IMR-90 (cell line): ENCODE data around the gene WNT9B.

Source experiments
- BHLHE40 ChIP-seq: fragments of 150-350 bp; IDR thresholded peaks from 2 replicates; pipeline ENCODE4 v1.6.1; 2016; ENCODE audit warnings: mild to moderate bottlenecking, low read depth, low read length
- CTCF ChIP-seq: conservative IDR thresholded peaks from 2 replicates; pipeline ENCODE4 v1.5.1; 2012; ENCODE audit warnings: mild to moderate bottlenecking, low read depth, low read length, improper control_type of control experiment
- ELK1 ChIP-seq: fragments of 150-350 bp; IDR thresholded peaks from 2 replicates; pipeline ENCODE4 v1.6.1; 2016; ENCODE audit warnings: low read depth, mild to moderate bottlenecking, low read length, moderate library complexity, borderline replicate concordance
- MAFK ChIP-seq: IDR thresholded peaks from 2 replicates; pipeline ENCODE4 v1.6.1; 2012; ENCODE audit warnings: low read depth, low read length, improper control_type of control experiment
- MAZ ChIP-seq: IDR thresholded peaks from 2 replicates; pipeline ENCODE4 v1.6.1; 2012; ENCODE audit warnings: low read depth, mild to moderate bottlenecking, low read length, improper control_type of control experiment, moderate library complexity, borderline replicate concordance
- MXI1 ChIP-seq: IDR thresholded peaks from 2 replicates; pipeline ENCODE4 v1.6.1; 2012; ENCODE audit warnings: low read depth, mild to moderate bottlenecking, low read length, moderate library complexity, borderline replicate concordance
- POLR2A ChIP-seq: IDR thresholded peaks from 2 replicates; pipeline ENCODE4 v1.6.1; 2012; ENCODE audit warnings: mild to moderate bottlenecking, low read depth, low read length
- RAD21 ChIP-seq: IDR thresholded peaks from 2 replicates; pipeline ENCODE4 v1.6.1; 2012; ENCODE audit warnings: low read length, improper control_type of control experiment
- RCOR1 ChIP-seq: IDR thresholded peaks from 2 replicates; pipeline ENCODE4 v1.6.1; 2012; ENCODE audit warnings: mild to moderate bottlenecking, low read length, improper control_type of control experiment; ENCODE audit not compliant: insufficient replicate concordance
- RFX5 ChIP-seq: IDR thresholded peaks from 2 replicates; pipeline ENCODE4 v1.8.0; 2012; ENCODE audit warnings: low read depth, mild to moderate bottlenecking, low read length, moderate library complexity
- SMC3 ChIP-seq: fragments of 150-350 bp; IDR thresholded peaks from 2 replicates; pipeline ENCODE4 v1.6.1; 2016; ENCODE audit warnings: low read depth, mild to moderate bottlenecking, antibody characterized with exemption, low read length, moderate library complexity
- USF2 ChIP-seq: fragments of 150-350 bp; IDR thresholded peaks from 2 replicates; pipeline ENCODE4 v1.6.1; 2017; ENCODE audit warnings: mild to moderate bottlenecking, antibody characterized with exemption, low read length, low read depth

GRCh38 chr17:46851029-46851741 is at the start of gene WNT9B:
- TF ChIP-seq RFX5 (no peak), CTCF (0 out of 2 replicates have a peak, but pooled peaks have one; percentile 2), BHLHE40 (no peak), SMC3 (no peak), RAD21 (no peak), RCOR1 (no peak), USF2 (no peak), POLR2A (no peak), MAZ (no peak), MXI1 (no peak), MAFK (no peak), ELK1 (no peak)
